HepG2 (cell line): ENCODE measurements around the gene LDHAL6B. TPM values are rescaled to one million over a fixed set of nuclear protein-coding genes. Genes with fewer than 3 reads are reported as not detected.

Experiments
- FOXA1 ChIP-seq, 2 experiments: fragments of 450-650 bp in 1 of 2; sonication (generic) in 1 of 2; formaldehyde crosslinking in 1 of 2; IDR thresholded peaks; 2 replicates each; pipeline versions ENCODE4 v1.4.0 to v1.6.1; 2016 to 2020; ENCODE audit warnings: missing genetic modification reagents in 1 of 2
- GTF2F1 ChIP-seq: fragments of 150-350 bp; IDR thresholded peaks from 2 replicates; pipeline ENCODE4 v1.6.1; 2014; ENCODE audit warnings: low read length
- JUN ChIP-seq: sonication (generic); formaldehyde crosslinking; IDR thresholded peaks from 2 replicates; pipeline ENCODE4 v1.4.0; 2020; ENCODE audit warnings: mild to moderate bottlenecking, missing genetic modification reagents
- NCOR1 ChIP-seq: fragments of 200-600 bp; sonication (generic); IDR thresholded peaks from 2 replicates; pipeline ENCODE4 v1.7.0; 2017; ENCODE audit warnings: antibody characterized with exemption, low read length, borderline replicate concordance
- SMARCC2 ChIP-seq: fragments of 450-650 bp; IDR thresholded peaks from 2 replicates; pipeline ENCODE4 v1.6.1; 2017; ENCODE audit warnings: antibody characterized with exemption, mild to moderate bottlenecking
- SP4 ChIP-seq: sonication (generic); formaldehyde crosslinking; IDR thresholded peaks from 2 replicates; pipeline ENCODE4 v1.8.1; 2023; ENCODE audit warnings: mild to moderate bottlenecking, missing genetic modification reagents
- TFDP1 ChIP-seq: IDR thresholded peaks from 2 replicates; pipeline ENCODE4 v1.6.1; 2016; ENCODE audit warnings: missing compliant biosample characterization, missing genetic modification reagents, borderline replicate concordance
- XRCC5 ChIP-seq: fragments of 200-400 bp; formaldehyde crosslinking; optimal IDR thresholded peaks from 2 replicates; pipeline ENCODE3; 2017; ENCODE audit warnings: mild to moderate bottlenecking, low read length
- ZNF234 ChIP-seq: sonication (generic); formaldehyde crosslinking; conservative IDR thresholded peaks from 2 replicates; pipeline ENCODE4 v1.5.1; 2020; ENCODE audit warnings: mild to moderate bottlenecking, missing genetic modification reagents
- ZNF333 ChIP-seq: sonication (generic); formaldehyde crosslinking; IDR thresholded peaks from 2 replicates; pipeline ENCODE4 v1.4.0; 2020; ENCODE audit warnings: mild to moderate bottlenecking, missing genetic modification reagents, borderline replicate concordance
- ZNF660 ChIP-seq: sonication (generic); formaldehyde crosslinking; IDR thresholded peaks from 2 replicates; pipeline ENCODE4 v1.5.1; 2020; ENCODE audit warnings: mild to moderate bottlenecking, low read depth, missing genetic modification reagents, borderline replicate concordance
- ZNF709 ChIP-seq: sonication (generic); formaldehyde crosslinking; IDR thresholded peaks from 2 replicates; pipeline ENCODE4 v1.5.0; 2020; ENCODE audit warnings: mild to moderate bottlenecking, missing genetic modification reagents
- ZNF746 ChIP-seq: sonication (generic); formaldehyde crosslinking; IDR thresholded peaks from 2 replicates; pipeline ENCODE4 v1.8.0; 2022; ENCODE audit warnings: mild to moderate bottlenecking, missing genetic modification reagents
- ZNF75D ChIP-seq: sonication (generic); formaldehyde crosslinking; IDR thresholded peaks from 2 replicates; pipeline ENCODE4 v1.8.1; 2023; ENCODE audit warnings: missing genetic modification reagents, mild to moderate bottlenecking, borderline replicate concordance
- ZNF768 ChIP-seq: sonication (generic); formaldehyde crosslinking; IDR thresholded peaks from 2 replicates; pipeline ENCODE4 v1.4.0; 2020; ENCODE audit warnings: missing genetic modification reagents
- polyA plus RNA-seq, 8 experiments: library from polyadenylated mRNA; depleted of rRNA in 3 of 8; stranded (reverse) in 7 of 8; unstranded in 1 of 8; fragments of >200 nt; fragmentation: Illumina TruSeq in 4 of 8; extraction: Trizol in 4 of 8; gene quantifications; 2 replicates each; pipeline versions ENCODE4 v1.2.1 to v1.2.3, GENCODE V29; 2011 to 2016; ENCODE audit warnings: low read depth in 4 of 8, missing spikeins in 1 of 8, mixed read lengths in 1 of 8; ENCODE audit not compliant: insufficient read depth in 1 of 8
- total RNA-seq, 5 experiments: library from RNA; depleted of rRNA; stranded (reverse); fragments of >200 nt; fragmentation: Illumina TruSeq; extraction: Trizol; gene quantifications; 2 replicates each; pipeline ENCODE4 v1.2.3, GENCODE V29; 2016; ENCODE audit warnings: low read depth in 1 of 5
- TF ChIP-seq, protein P1 (sequence below): sonication (generic); formaldehyde crosslinking; IDR thresholded peaks from 2 replicates; pipeline ENCODE4 v1.5.0; 2020; ENCODE audit warnings: mild to moderate bottlenecking, missing genetic modification reagents
- TF ChIP-seq, protein P2 (sequence below): sonication (generic); formaldehyde crosslinking; IDR thresholded peaks from 2 replicates; pipeline ENCODE4 v1.4.0; 2020; ENCODE audit warnings: mild to moderate bottlenecking, missing genetic modification reagents
- TF ChIP-seq, protein P3 (sequence below): sonication (generic); formaldehyde crosslinking; IDR thresholded peaks from 2 replicates; pipeline ENCODE4 v1.8.1; 2023; ENCODE audit warnings: mild to moderate bottlenecking, missing genetic modification reagents
- TF ChIP-seq, protein P4 (sequence below): sonication (generic); formaldehyde crosslinking; IDR thresholded peaks from 2 replicates; pipeline ENCODE4 v1.4.0; 2020; ENCODE audit warnings: missing genetic modification reagents

Gene LDHAL6B
- total and polyA plus RNA-seq, 2 of the 13 experiments (the other 11 are each of a cell fraction or from before 2014, with no cell fraction given), result not detected

GRCh38 chr15:59255680-59256336, 49.2 kb downstream of the LDHAL6B start (continued):
- TF ChIP-seq, protein P1, sequence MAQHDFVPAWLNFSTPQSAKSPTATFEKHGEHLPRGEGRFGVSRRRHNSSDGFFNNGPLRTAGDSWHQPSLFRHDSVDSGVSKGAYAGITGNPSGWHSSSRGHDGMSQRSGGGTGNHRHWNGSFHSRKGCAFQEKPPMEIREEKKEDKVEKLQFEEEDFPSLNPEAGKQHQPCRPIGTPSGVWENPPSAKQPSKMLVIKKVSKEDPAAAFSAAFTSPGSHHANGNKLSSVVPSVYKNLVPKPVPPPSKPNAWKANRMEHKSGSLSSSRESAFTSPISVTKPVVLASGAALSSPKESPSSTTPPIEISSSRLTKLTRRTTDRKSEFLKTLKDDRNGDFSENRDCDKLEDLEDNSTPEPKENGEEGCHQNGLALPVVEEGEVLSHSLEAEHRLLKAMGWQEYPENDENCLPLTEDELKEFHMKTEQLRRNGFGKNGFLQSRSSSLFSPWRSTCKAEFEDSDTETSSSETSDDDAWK, result no peak
- TF ChIP-seq JUN (CRISPR knock-in tag) (no peak), TFDP1 (CRISPR knock-in tag) (no peak), GTF2F1 (no peak), XRCC5 (no peak), SMARCC2 (no peak), ZNF746 (CRISPR knock-in tag) (no peak), FOXA1 (IDR thresholded peaks at IDR 0.05) (no peak), FOXA1 (CRISPR knock-in tag; IDR thresholded peaks at IDR 0.05) (no peak), ZNF660 (CRISPR knock-in tag) (no peak), ZNF75D (CRISPR knock-in tag) (no peak), ZNF333 (CRISPR knock-in tag) (no peak), ZNF234 (CRISPR knock-in tag) (no peak), SP4 (no peak), ZNF768 (no peak), NCOR1 (peak; percentile 53; the same call in 1 of the 2 replicates), ZNF709 (CRISPR knock-in tag) (no peak)
- TF ChIP-seq, protein P2, sequence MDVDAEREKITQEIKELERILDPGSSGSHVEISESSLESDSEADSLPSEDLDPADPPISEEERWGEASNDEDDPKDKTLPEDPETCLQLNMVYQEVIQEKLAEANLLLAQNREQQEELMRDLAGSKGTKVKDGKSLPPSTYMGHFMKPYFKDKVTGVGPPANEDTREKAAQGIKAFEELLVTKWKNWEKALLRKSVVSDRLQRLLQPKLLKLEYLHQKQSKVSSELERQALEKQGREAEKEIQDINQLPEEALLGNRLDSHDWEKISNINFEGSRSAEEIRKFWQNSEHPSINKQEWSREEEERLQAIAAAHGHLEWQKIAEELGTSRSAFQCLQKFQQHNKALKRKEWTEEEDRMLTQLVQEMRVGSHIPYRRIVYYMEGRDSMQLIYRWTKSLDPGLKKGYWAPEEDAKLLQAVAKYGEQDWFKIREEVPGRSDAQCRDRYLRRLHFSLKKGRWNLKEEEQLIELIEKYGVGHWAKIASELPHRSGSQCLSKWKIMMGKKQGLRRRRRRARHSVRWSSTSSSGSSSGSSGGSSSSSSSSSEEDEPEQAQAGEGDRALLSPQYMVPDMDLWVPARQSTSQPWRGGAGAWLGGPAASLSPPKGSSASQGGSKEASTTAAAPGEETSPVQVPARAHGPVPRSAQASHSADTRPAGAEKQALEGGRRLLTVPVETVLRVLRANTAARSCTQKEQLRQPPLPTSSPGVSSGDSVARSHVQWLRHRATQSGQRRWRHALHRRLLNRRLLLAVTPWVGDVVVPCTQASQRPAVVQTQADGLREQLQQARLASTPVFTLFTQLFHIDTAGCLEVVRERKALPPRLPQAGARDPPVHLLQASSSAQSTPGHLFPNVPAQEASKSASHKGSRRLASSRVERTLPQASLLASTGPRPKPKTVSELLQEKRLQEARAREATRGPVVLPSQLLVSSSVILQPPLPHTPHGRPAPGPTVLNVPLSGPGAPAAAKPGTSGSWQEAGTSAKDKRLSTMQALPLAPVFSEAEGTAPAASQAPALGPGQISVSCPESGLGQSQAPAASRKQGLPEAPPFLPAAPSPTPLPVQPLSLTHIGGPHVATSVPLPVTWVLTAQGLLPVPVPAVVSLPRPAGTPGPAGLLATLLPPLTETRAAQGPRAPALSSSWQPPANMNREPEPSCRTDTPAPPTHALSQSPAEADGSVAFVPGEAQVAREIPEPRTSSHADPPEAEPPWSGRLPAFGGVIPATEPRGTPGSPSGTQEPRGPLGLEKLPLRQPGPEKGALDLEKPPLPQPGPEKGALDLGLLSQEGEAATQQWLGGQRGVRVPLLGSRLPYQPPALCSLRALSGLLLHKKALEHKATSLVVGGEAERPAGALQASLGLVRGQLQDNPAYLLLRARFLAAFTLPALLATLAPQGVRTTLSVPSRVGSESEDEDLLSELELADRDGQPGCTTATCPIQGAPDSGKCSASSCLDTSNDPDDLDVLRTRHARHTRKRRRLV (CRISPR knock-in tag), result no peak
- TF ChIP-seq, protein P3, sequence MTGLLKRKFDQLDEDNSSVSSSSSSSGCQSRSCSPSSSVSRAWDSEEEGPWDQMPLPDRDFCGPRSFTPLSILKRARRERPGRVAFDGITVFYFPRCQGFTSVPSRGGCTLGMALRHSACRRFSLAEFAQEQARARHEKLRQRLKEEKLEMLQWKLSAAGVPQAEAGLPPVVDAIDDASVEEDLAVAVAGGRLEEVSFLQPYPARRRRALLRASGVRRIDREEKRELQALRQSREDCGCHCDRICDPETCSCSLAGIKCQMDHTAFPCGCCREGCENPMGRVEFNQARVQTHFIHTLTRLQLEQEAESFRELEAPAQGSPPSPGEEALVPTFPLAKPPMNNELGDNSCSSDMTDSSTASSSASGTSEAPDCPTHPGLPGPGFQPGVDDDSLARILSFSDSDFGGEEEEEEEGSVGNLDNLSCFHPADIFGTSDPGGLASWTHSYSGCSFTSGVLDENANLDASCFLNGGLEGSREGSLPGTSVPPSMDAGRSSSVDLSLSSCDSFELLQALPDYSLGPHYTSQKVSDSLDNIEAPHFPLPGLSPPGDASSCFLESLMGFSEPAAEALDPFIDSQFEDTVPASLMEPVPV (CRISPR knock-in tag), result no peak
- TF ChIP-seq, protein P4, sequence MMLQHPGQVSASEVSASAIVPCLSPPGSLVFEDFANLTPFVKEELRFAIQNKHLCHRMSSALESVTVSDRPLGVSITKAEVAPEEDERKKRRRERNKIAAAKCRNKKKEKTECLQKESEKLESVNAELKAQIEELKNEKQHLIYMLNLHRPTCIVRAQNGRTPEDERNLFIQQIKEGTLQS (CRISPR knock-in tag), result peak; percentile 48; the same call in 1 of the 2 replicates
